Tibial nerve (tissue), 4 donors: ENCODE results near the gene ADRB1. TPM values are rescaled to one million over a fixed set of nuclear protein-coding genes. Genes with fewer than 3 reads are reported as not detected.

Experiments
- DNase-seq, 2 donors: peaks; one replicate each; pipeline ENCODE4 v3.0.0-alpha.2; 2019; ENCODE audit warnings: low spot score in 2 of 2
- H3K27ac ChIP-seq, 4 donors: fragments of 200-600 bp; sonication (generic) in 3 of 4; one replicate each; pipeline ENCODE4 v1.5.1; 2017 to 2019; ENCODE audit warnings: mild to moderate bottlenecking in 1 of 4
- H3K27me3 ChIP-seq, 2 donors: fragments of 200-600 bp; sonication (generic) in 1 of 2; one replicate each; pipeline versions ENCODE4 v1.5.1 to v1.6.0; 2017 to 2019
- H3K36me3 ChIP-seq, 3 donors: fragments of 200-600 bp; sonication (generic); one replicate each; pipeline ENCODE4 v1.5.1; 2018 to 2019
- H3K4me1 ChIP-seq, 4 donors: fragments of 200-600 bp; sonication (generic) in 3 of 4; one replicate each; pipeline ENCODE4 v1.5.1; 2017 to 2019
- H3K4me3 ChIP-seq, 4 donors: fragments of 200-600 bp; sonication (generic) in 3 of 4; one replicate each; pipeline ENCODE4 v1.5.1; 2017 to 2019; ENCODE audit warnings: mild to moderate bottlenecking in 1 of 4, moderate library complexity in 1 of 4
- H3K9me3 ChIP-seq, 4 donors: fragments of 200-600 bp; sonication (generic) in 3 of 4; one replicate each; pipeline ENCODE4 v1.5.1; 2017 to 2019
- CTCF ChIP-seq, 5 experiments: fragments of 200-600 bp in 3 of 5; fragments of 450-650 bp in 2 of 5; sonication (generic) in 3 of 5; IDR thresholded peaks; one replicate each; pipeline ENCODE4 v1.5.1; 2016 to 2019; ENCODE audit warnings: antibody characterized with exemption in 5 of 5, mild to moderate bottlenecking in 3 of 5, moderate library complexity in 2 of 5
- EP300 ChIP-seq, 2 donors: sonication (generic); formaldehyde crosslinking; IDR thresholded peaks; one replicate each; pipeline ENCODE4 v1.6.1; 2017; ENCODE audit warnings: antibody characterized with exemption in 2 of 2, mild to moderate bottlenecking in 1 of 2
- POLR2A ChIP-seq, 2 donors: fragments of 450-650 bp; IDR thresholded peaks; one replicate each; pipeline ENCODE4 v1.6.1; 2017; ENCODE audit warnings: antibody characterized with exemption in 2 of 2, mild to moderate bottlenecking in 2 of 2, moderate library complexity in 2 of 2
- WGBS, 2 donors: methylation state at CpG; one replicate each; pipeline ENCODE4 v1.1.5; 2018; 5-methylcytosine and 5-hydroxymethylcytosine counted together
- total RNA-seq, 4 donors: library from RNA; depleted of rRNA; stranded (reverse); fragments of >200 nt; gene quantifications; one replicate each; pipeline ENCODE4 v1.1.0, GENCODE V29; 2016

ADRB1 gene
- total RNA-seq, 4 donors from 2014 or later, result 0.30 to 1.4 (median 1.1) TPM

- H3K36me3 ChIP-seq, result no peaks in the 10 kb centered on the region
- H3K27ac ChIP-seq, result no peak overlapping the region
- H3K9me3 ChIP-seq, result no peaks in the 10 kb centered on the region
- H3K4me3 ChIP-seq, result no peak overlapping the region
- no peak for TF ChIP-seq EP300 (IDR thresholded peaks at IDR 0.05)
- TF ChIP-seq CTCF (IDR thresholded peaks at IDR 0.05), result no peak
- no peak for TF ChIP-seq POLR2A (IDR thresholded peaks at IDR 0.05)
- 50 to 52% methylated on average over 7 of the region's 7 CpGs for WGBS, 2 donors
- DNase-seq, result no peak
- peaks cover 0 to 33% (median 0%) of the 10 kb centered on the region in 4 donors for H3K4me1 ChIP-seq
- H3K27me3 ChIP-seq, result no peaks in the 10 kb centered on the region
Observed at GRCh38 chr10:114026189-114027040, 17.3 kb upstream of the ADRB1 start.

DNA sequence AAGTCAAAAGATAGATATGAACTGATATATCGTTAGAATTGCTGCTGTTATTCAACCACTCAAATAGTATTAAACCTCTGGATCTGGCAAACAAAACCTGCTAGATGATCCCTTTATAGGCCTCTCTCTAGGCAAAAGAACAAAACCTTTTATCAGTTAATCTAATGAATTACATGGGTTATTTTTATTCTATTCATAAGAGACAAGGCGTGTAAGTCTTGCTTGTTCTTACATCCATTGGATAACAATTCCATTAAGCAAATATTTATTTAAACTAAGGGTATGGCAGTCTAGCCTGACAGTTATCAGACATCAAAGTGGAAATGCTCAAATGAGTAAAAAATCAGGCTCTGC, 16.6 kb upstream of the ADRB1 start:
- TF ChIP-seq POLR2A (IDR thresholded peaks at IDR 0.05) (no peak), CTCF (IDR thresholded peaks at IDR 0.05) (no peak), EP300 (IDR thresholded peaks at IDR 0.05) (no peak)
- Histone ChIP-seq H3K4me3 (no peak overlapping the region), H3K9me3 (no peaks in the 10 kb centered on the region), H3K36me3 (no peaks in the 10 kb centered on the region), H3K27me3 (no peaks in the 10 kb centered on the region), H3K4me1 (peaks cover 0 to 27% (median 0%) of the 10 kb centered on the region in 4 donors), H3K27ac (no peak overlapping the region)
- 45 to 52% methylated on average over 2 of the region's 2 CpGs for WGBS, 2 donors
- no peak for DNase-seq

DNA sequence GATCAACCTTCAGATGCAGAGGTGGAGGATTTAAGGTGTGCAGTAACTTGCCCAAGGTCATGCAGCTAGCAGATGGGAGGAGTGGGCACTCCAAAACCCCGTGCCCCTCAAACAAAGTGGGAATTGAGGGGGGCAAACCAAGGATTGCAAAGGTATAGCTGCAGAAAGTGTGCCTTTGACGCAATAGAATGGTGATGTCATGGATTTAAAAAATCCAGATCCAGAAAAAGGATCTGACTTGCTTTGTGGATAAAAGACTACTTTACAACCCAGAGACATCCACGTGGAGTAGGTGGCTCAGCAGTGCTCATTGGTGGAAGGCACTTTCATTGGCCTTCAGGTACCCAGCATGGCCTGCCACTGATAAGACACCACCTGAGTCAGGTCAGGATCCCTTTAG, 15.7 kb upstream of the ADRB1 start:
- no peak for DNase-seq
- WGBS, 2 donors, result 74 to 87% methylated on average over 3 of the region's 3 CpGs
- no peaks in the 10 kb centered on the region for H3K36me3 ChIP-seq
- TF ChIP-seq POLR2A (IDR thresholded peaks at IDR 0.05) (no peak), CTCF (IDR thresholded peaks at IDR 0.05) (no peak), EP300 (IDR thresholded peaks at IDR 0.05) (no peak)
- H3K27ac ChIP-seq, result no peak overlapping the region
- no peaks in the 10 kb centered on the region for H3K27me3 ChIP-seq
- no peak overlapping the region for H3K4me3 ChIP-seq
- peaks cover 0 to 17% (median 0%) of the 10 kb centered on the region in 4 donors for H3K4me1 ChIP-seq
- no peaks in the 10 kb centered on the region for H3K9me3 ChIP-seq

DNA sequence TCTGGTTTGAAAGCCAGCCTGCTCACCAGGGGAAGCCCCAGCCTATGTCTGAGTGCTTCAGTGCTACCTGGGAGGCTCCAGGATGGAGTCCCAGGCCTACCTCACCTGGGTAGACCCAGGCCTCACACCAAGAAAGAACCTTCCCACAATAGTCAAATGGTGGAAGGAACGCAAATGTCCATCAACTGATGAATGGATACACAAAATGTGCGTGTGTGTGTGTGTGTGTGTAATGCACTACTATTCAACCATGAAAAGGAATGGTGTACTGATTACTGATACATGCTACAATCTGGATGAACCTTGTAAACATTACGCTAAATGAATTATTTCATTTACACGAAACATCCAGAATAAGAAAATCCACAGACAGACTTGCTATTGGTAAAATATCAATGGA, 15.2 kb upstream of the ADRB1 start:
- H3K27ac ChIP-seq, result no peak overlapping the region
- H3K27me3 ChIP-seq, result no peaks in the 10 kb centered on the region
- no peaks in the 10 kb centered on the region for H3K36me3 ChIP-seq
- DNase-seq, result no peak
- H3K4me1 ChIP-seq, result peaks cover 0 to 14% (median 0%) of the 10 kb centered on the region in 4 donors
- no peak for TF ChIP-seq EP300 (IDR thresholded peaks at IDR 0.05)
- no peak overlapping the region for H3K4me3 ChIP-seq
- 91 to 97% methylated on average over 4 of the region's 4 CpGs for WGBS, 2 donors
- no peaks in the 10 kb centered on the region for H3K9me3 ChIP-seq

GRCh38 chr10:114029655-114030054, 14.0 kb upstream of the ADRB1 start:
- H3K27ac ChIP-seq, result no peak overlapping the region
- no peaks in the 10 kb centered on the region for H3K9me3 ChIP-seq
- 82 to 87% methylated on average over 4 of the region's 4 CpGs for WGBS, 2 donors
- no peak overlapping the region for H3K4me3 ChIP-seq
- no peaks in the 10 kb centered on the region for H3K36me3 ChIP-seq
- H3K4me1 ChIP-seq, result peaks cover 0 to 11% (median 0%) of the 10 kb centered on the region in 4 donors
- no peak for TF ChIP-seq POLR2A (IDR thresholded peaks at IDR 0.05)
- no peak for TF ChIP-seq EP300 (IDR thresholded peaks at IDR 0.05)
- no peak for TF ChIP-seq CTCF (IDR thresholded peaks at IDR 0.05)
- no peaks in the 10 kb centered on the region for H3K27me3 ChIP-seq
- DNase-seq, result no peak
